Right lobe of liver (tissue), 4 donors: ENCODE data around the gene DUS2.

Experiments used
- POLR2A ChIP-seq: fragments of 450-650 bp; IDR thresholded peaks from one replicate; pipeline ENCODE4 v1.6.1; 2017; ENCODE audit warnings: antibody characterized with exemption, mild to moderate bottlenecking
- TF ChIP-seq, protein P1 (sequence below), 4 donors: fragments of 200-600 bp in 3 of 4; fragments of 450-650 bp in 1 of 4; IDR thresholded peaks; one replicate each; pipeline versions ENCODE4 v1.5.1 to v1.8.0; 2016 to 2022; ENCODE audit warnings: antibody characterized with exemption in 4 of 4, mild to moderate bottlenecking in 2 of 4
- donor health status: DM: no; HTN: no; CAD: no.
- donor health status: DM: no; HTN: no; CAD: no.
- donor health status: DM: no; HTN: yes; CAD: no.

DNA sequence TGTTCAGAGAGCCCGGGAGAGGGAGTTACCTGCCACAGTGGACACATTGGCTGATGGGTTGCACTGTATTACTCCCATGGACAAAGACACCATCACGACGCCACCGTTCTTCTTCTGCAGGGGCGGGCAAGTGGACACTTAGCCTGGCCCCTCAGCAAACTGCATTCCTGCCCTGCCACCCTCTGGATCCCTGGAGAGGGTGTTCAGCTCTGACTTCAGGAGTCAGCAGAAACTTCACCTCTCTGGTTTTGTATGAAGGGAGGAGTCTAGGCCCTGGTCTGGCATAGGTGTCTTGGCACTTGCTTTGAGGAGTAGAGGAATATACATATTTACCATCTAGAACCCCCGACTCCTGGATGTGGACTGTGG is 33.1 kb upstream of the DUS2 start:
- no peak for TF ChIP-seq POLR2A
- TF ChIP-seq, protein P1, sequence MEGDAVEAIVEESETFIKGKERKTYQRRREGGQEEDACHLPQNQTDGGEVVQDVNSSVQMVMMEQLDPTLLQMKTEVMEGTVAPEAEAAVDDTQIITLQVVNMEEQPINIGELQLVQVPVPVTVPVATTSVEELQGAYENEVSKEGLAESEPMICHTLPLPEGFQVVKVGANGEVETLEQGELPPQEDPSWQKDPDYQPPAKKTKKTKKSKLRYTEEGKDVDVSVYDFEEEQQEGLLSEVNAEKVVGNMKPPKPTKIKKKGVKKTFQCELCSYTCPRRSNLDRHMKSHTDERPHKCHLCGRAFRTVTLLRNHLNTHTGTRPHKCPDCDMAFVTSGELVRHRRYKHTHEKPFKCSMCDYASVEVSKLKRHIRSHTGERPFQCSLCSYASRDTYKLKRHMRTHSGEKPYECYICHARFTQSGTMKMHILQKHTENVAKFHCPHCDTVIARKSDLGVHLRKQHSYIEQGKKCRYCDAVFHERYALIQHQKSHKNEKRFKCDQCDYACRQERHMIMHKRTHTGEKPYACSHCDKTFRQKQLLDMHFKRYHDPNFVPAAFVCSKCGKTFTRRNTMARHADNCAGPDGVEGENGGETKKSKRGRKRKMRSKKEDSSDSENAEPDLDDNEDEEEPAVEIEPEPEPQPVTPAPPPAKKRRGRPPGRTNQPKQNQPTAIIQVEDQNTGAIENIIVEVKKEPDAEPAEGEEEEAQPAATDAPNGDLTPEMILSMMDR (IDR thresholded peaks at IDR 0.05), result no peak
